ENCODE data around the gene TOR3A. TPM values are rescaled to one million over a fixed set of nuclear protein-coding genes. Genes with fewer than 3 reads are reported as not detected.

Gene TOR3A
- polyA plus RNA-seq, 2 of the 4 experiments (the other 2 are of a cell fraction), result 30.7 to 44.5 TPM

- POLR2A ChIA-PET, result interaction anchor here (0.6 kb wide), 1 partner anchor 188 kb away, joined by 6 read pairs; no protein-coding TSS in a partner anchor
Observed at GRCh38 chr1:179090522-179090921, 8.7 kb downstream of the TOR3A start.

GRCh38 chr1:179090923-179091322 is 9.1 kb downstream of the TOR3A start:
- DNase-seq (ENCODE audit: low read depth in 1 of 2, low spot score in 1 of 2), result no peak
- no peak for FAIRE-seq
- WGBS (ENCODE audit: missing lambda C conversion rate), result 90% methylated on average over 4 of the region's 4 CpGs
- H3K27ac ChIP-seq, result peak overlapping the region; percentile 72 to 84; a peak in 5 of 6 replicates
- H3K4me2 ChIP-seq, result peak overlapping the region; percentile 29; the same call in 2 of the 3 replicates
- ATAC-seq, result 0 out of 6 replicates have a peak, but pooled peaks of 1 of the 2 experiments have one; percentile 8
- TF ChIP-seq RNF2 (IDR thresholded peaks at IDR 0.05; ENCODE audit: borderline replicate concordance, low read depth) (no peak), ZSCAN20 (CRISPR knock-in tag; IDR thresholded peaks at IDR 0.05) (no peak), HDAC2 (IDR thresholded peaks at IDR 0.05) (no peak)
- H3K4me1 ChIP-seq, result peaks cover 32% of the 10 kb centered on the region
- H3K9me3 ChIP-seq, result no peaks in the 10 kb centered on the region
- ChIA-PET CTCF (interaction anchor here (1.0 to 4.6 kb wide), 6 partner anchors 12 to 559 kb away, joined by 3 to 17 read pairs (median 4); no protein-coding TSS in a partner anchor), POLR2A (interaction anchor here (0.6 kb wide), 1 partner anchor 188 kb away, joined by 6 read pairs; no protein-coding TSS in a partner anchor)
- H3K4me3 ChIP-seq, result no peak overlapping the region

More at GRCh38 chr1:179090522-179090921, 8.7 kb downstream of the TOR3A start:
- no peak for FAIRE-seq
- CTCF ChIA-PET, result interaction anchor here (1.0 to 4.6 kb wide), 6 partner anchors 12 to 558 kb away, joined by 3 to 17 read pairs (median 4); no protein-coding TSS in a partner anchor
- Histone ChIP-seq H3K4me3 (no peak overlapping the region), H3K27ac (peak overlapping the region; percentile 72 to 84; a peak in 4 of 6 replicates), H3K4me1 (peaks cover 32% of the 10 kb centered on the region), H3K9me3 (no peaks in the 10 kb centered on the region), H3K4me2 (no peak overlapping the region)
- ATAC-seq, result peak in 1 of 2 experiments; percentile 14; a peak in 3 of 6 replicates
- DNase-seq (ENCODE audit: low read depth in 1 of 2, low spot score in 1 of 2), result no peak
- 88% methylated on average over 8 of the region's 8 CpGs for WGBS (ENCODE audit: missing lambda C conversion rate)
- TF ChIP-seq RAD21 (conservative IDR thresholded peaks at IDR 0.05 in 1 of 2, IDR thresholded peaks at IDR 0.05 in 1 of 2), result no peak
- TF ChIP-seq POLR2A (IDR thresholded peaks at IDR 0.05; ENCODE audit: low read length), result no peak
- no peak for TF ChIP-seq KDM1A (IDR thresholded peaks at IDR 0.05; ENCODE audit: low read depth)
- TF ChIP-seq BHLHE40 (IDR thresholded peaks at IDR 0.05; ENCODE audit: low read depth, low read length), result no peak
- no peak for TF ChIP-seq MYC (IDR thresholded peaks at IDR 0.05; ENCODE audit: borderline replicate concordance, low read length)
- TF ChIP-seq HMGXB4 (CRISPR knock-in tag; IDR thresholded peaks at IDR 0.05; ENCODE audit: borderline replicate concordance), result no peak
- no peak for TF ChIP-seq FOSB (CRISPR knock-in tag; IDR thresholded peaks at IDR 0.05)
- TF ChIP-seq RARB (CRISPR knock-in tag; IDR thresholded peaks at IDR 0.05), result no peak
- TF ChIP-seq MAFK (IDR thresholded peaks at IDR 0.05; ENCODE audit: partially characterized antibody), result no peak

- H3K27ac ChIP-seq, result peak overlapping the region; percentile 72 to 84
- H3K9me3 ChIP-seq, result no peaks in the 10 kb centered on the region
- DNase-seq (ENCODE audit: low read depth in 1 of 2, low spot score in 1 of 2) (peak in 1 of 2 experiments; percentile 44), FAIRE-seq (no peak), ATAC-seq (peak; percentile 34 to 56)
- peak overlapping the region; percentile 29 for H3K4me2 ChIP-seq
- TF ChIP-seq RAD21 (conservative IDR thresholded peaks at IDR 0.05 in 1 of 2, IDR thresholded peaks at IDR 0.05 in 1 of 2) (no peak), JUN (IDR thresholded peaks at IDR 0.05) (peak in 1 of 2 experiments; percentile 54; a peak in 1 of 5 replicates), MYC (IDR thresholded peaks at IDR 0.05; ENCODE audit: borderline replicate concordance, low read length) (no peak), CEBPB (IDR thresholded peaks at IDR 0.05) (peak in 1 of 2 experiments; percentile 77; a peak in 2 of 4 replicates), EP300 (IDR thresholded peaks at IDR 0.05) (peak in 1 of 2 experiments; percentile 48; a peak in 2 of 5 replicates)
- ChIA-PET CTCF (interaction anchor here (0.8 to 2.0 kb wide), 4 partner anchors 10 to 102 kb away, joined by 3 to 8 read pairs (median 5); no protein-coding TSS in a partner anchor), POLR2A (no interaction called here)
- no peak overlapping the region for H3K4me3 ChIP-seq
- H3K4me1 ChIP-seq, result peaks cover 32% of the 10 kb centered on the region
- 53% methylated on average over 5 of the region's 5 CpGs for WGBS (ENCODE audit: missing lambda C conversion rate)
Observed at GRCh38 chr1:179091691-179092165, 9.9 kb downstream of the TOR3A start.

GRCh38 chr1:179092896-179093461 is 11.1 kb downstream of the TOR3A start:
- H3K4me1 ChIP-seq, result peaks cover 29% of the 10 kb centered on the region
- no peak overlapping the region for H3K4me3 ChIP-seq
- no peaks in the 10 kb centered on the region for H3K9me3 ChIP-seq
- CTCF ChIA-PET, result interaction anchor here (0.6 to 2.3 kb wide), 6 partner anchors 12 to 551 kb away, joined by 3 to 8 read pairs (median 3); no protein-coding TSS in a partner anchor
- DNase-seq (ENCODE audit: low read depth in 1 of 2, low spot score in 1 of 2), result no peak
- 88% methylated on average over 9 of the region's 9 CpGs for WGBS (ENCODE audit: missing lambda C conversion rate)
- FAIRE-seq, result no peak
- H3K4me2 ChIP-seq, result no peak overlapping the region
- no peak for ATAC-seq
- peak overlapping the region in 1 of 2 experiments; percentile 84; a peak in 3 of 6 replicates for H3K27ac ChIP-seq
- POLR2A ChIA-PET, result no interaction called here
- TF ChIP-seq HOXA7 (CRISPR knock-in tag; IDR thresholded peaks at IDR 0.05) (no peak), JUN (IDR thresholded peaks at IDR 0.05) (no peak), MYC (IDR thresholded peaks at IDR 0.05; ENCODE audit: borderline replicate concordance, low read length) (no peak), CEBPB (IDR thresholded peaks at IDR 0.05) (no peak), HMGXB4 (CRISPR knock-in tag; IDR thresholded peaks at IDR 0.05; ENCODE audit: borderline replicate concordance) (no peak)
- TF ChIP-seq, protein P1, sequence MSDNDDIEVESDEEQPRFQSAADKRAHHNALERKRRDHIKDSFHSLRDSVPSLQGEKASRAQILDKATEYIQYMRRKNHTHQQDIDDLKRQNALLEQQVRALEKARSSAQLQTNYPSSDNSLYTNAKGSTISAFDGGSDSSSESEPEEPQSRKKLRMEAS (IDR thresholded peaks at IDR 0.05), result no peak

Measured in A549 (cell line).